ENCODE data around the gene CYLD. TPM values are rescaled to one million over a fixed set of nuclear protein-coding genes. Genes with fewer than 3 reads are reported as not detected.

Gene CYLD
- total and polyA plus RNA-seq, 2 of the 4 experiments (the other 2 are of a cell fraction): 16.2 to 37.3 TPM

- no peaks in the 10 kb centered on the region; the same call in 1 of the 2 replicates for H3K27me3 ChIP-seq (ENCODE audit: control insufficient read depth, insufficient read depth, low read length)
- POLR2A ChIA-PET (ENCODE audit: unreplicated experiment): interaction anchor here (2.0 kb wide), 1 partner anchor 10 kb away, joined by 5 read pairs; the partner anchor contains the start of gene CYLD
- no peak overlapping the region for H3K18ac ChIP-seq (ENCODE audit: low read depth, low read length)
- ATAC-seq (ENCODE audit: low read depth) (no peak), DNase-seq (no peak)
- no peaks in the 10 kb centered on the region for H3K9me1 ChIP-seq (ENCODE audit: insufficient read depth, low read length)
- H4K20me1 ChIP-seq (ENCODE audit: insufficient read depth, low read length): no peaks in the 10 kb centered on the region
- CTCF ChIA-PET: no interaction called here
- H3K56ac ChIP-seq (ENCODE audit: extremely low read depth, insufficient read depth, low read length): no peak overlapping the region
- H2BK120ac ChIP-seq (ENCODE audit: low read depth, low read length): no peak overlapping the region
- H3K27ac ChIP-seq (ENCODE audit: insufficient read depth, low read length): no peak overlapping the region
- no peak overlapping the region for H2AK5ac ChIP-seq (ENCODE audit: low read depth, low read length)
- H3K36me3 ChIP-seq (ENCODE audit: control insufficient read depth, insufficient read depth, low read length): no peaks in the 10 kb centered on the region
- no peak overlapping the region for H2BK20ac ChIP-seq (ENCODE audit: low read depth, low read length)
- H2AK9ac ChIP-seq (replicated peaks; ENCODE audit: low read depth, low read length, poor library complexity): no peak overlapping the region
- no peaks in the 10 kb centered on the region for H3K79me1 ChIP-seq (ENCODE audit: low read depth in 1 of 2, low read length in 2 of 2)
- dilution Hi-C loops (cut with HindIII; ENCODE audit: low sequenced_read_pairs, unreplicated experiment): no loop called here
- no peak overlapping the region for H3K23ac ChIP-seq (ENCODE audit: low read depth, low read length)
- no CpG with 5 or more reads among the region's 6 CpGs for WGBS, 2 experiments (ENCODE audit: extremely low coverage in 2 of 2, insufficient read length in 1 of 2)
- H4K5ac ChIP-seq (ENCODE audit: low read depth, low read length): no peak overlapping the region
- no peak overlapping the region for H3K14ac ChIP-seq (replicated peaks; ENCODE audit: low read depth, low read length)
- H3K4me1 ChIP-seq (ENCODE audit: control insufficient read depth, insufficient read depth, low read length): no peaks in the 10 kb centered on the region
- no peaks in the 10 kb centered on the region for H3K9me3 ChIP-seq (ENCODE audit: control insufficient read depth, insufficient read depth, low read length)
- H2AFZ ChIP-seq (replicated peaks; ENCODE audit: low read length, poor library complexity): peak overlapping the region; percentile 26
- H3K4me2 ChIP-seq (ENCODE audit: low read depth, low read length): no peak overlapping the region
- TF ChIP-seq ELK1 (IDR thresholded peaks at IDR 0.05; ENCODE audit: borderline replicate concordance, low read depth, low read length) (no peak), MXI1 (IDR thresholded peaks at IDR 0.05; ENCODE audit: borderline replicate concordance, low read depth, low read length) (no peak), CHD1 (IDR thresholded peaks at IDR 0.05; ENCODE audit: low read depth, low read length) (no peak), MAZ (IDR thresholded peaks at IDR 0.05; ENCODE audit: borderline replicate concordance, low read depth, low read length) (no peak), NFE2L2 (IDR thresholded peaks at IDR 0.05; ENCODE audit: low read depth, low read length) (no peak), RFX5 (IDR thresholded peaks at IDR 0.05; ENCODE audit: low read depth, low read length) (no peak), RAD21 (IDR thresholded peaks at IDR 0.05; ENCODE audit: low read length) (no peak), CTCF (conservative IDR thresholded peaks at IDR 0.05; ENCODE audit: low read depth, low read length) (no peak), POLR2A (IDR thresholded peaks at IDR 0.05; ENCODE audit: low read depth, low read length) (no peak), FOS (IDR thresholded peaks at IDR 0.05; ENCODE audit: low read depth, low read length) (no peak), SMC3 (IDR thresholded peaks at IDR 0.05; ENCODE audit: low read depth, low read length) (no peak), MAFK (IDR thresholded peaks at IDR 0.05; ENCODE audit: low read depth, low read length) (no peak), CEBPB (IDR thresholded peaks at IDR 0.05; ENCODE audit: low read depth, low read length) (no peak), RCOR1 (IDR thresholded peaks at IDR 0.05; ENCODE audit: insufficient replicate concordance, low read length) (no peak)
- no peak overlapping the region for H3K4me3 ChIP-seq (ENCODE audit: insufficient read depth, low read depth, low read length)
- no peak overlapping the region for H3K4ac ChIP-seq (ENCODE audit: low read depth, low read length)
- no TSS peak for BruUV-seq (replicated peaks)
- H2BK15ac ChIP-seq (ENCODE audit: low read depth, low read length): no peak overlapping the region
- no peak overlapping the region for H3K9ac ChIP-seq (ENCODE audit: low read depth, low read length)
- no peak overlapping the region for H4K8ac ChIP-seq (ENCODE audit: low read depth in 2 of 2, low read length in 2 of 2)
- in situ Hi-C loops (cut with MboI; ENCODE audit: low sequenced_read_pairs): no loop called here
- H4K91ac ChIP-seq (ENCODE audit: insufficient read depth, low read depth, low read length): no peak overlapping the region
- intact Hi-C loops (cut with micrococcal nuclease): no loop called here
- H2BK5ac ChIP-seq (ENCODE audit: low read depth, low read length, poor library complexity, severe bottlenecking): no peak overlapping the region
These were observed 10.5 kb upstream of the CYLD start for GRCh38 chr16:50731130-50731988.

Data from IMR-90 (cell line).